Right lobe of liver (tissue), 4 donors: Measurements from ENCODE around the gene PDLIM5.
"Not testable (repeated sequence)": the region's sequence is repeated elsewhere in the genome, so short reads cannot be mapped to it uniquely, and the experiment has no call there.

Experiments used
- CTCF ChIP-seq, 4 donors: fragments of 200-600 bp in 3 of 4; fragments of 450-650 bp in 1 of 4; IDR thresholded peaks; one replicate each; pipeline versions ENCODE4 v1.5.1 to v1.8.0; 2016 to 2022; ENCODE audit warnings: antibody characterized with exemption in 4 of 4, mild to moderate bottlenecking in 2 of 4
- POLR2A ChIP-seq: fragments of 450-650 bp; IDR thresholded peaks from one replicate; pipeline ENCODE4 v1.6.1; 2017; ENCODE audit warnings: antibody characterized with exemption, mild to moderate bottlenecking
- donor health status: DM: no; HTN: no; CAD: no.
- donor health status: DM: no; HTN: no; CAD: no.
- donor health status: DM: no; HTN: yes; CAD: no.

GRCh38 chr4:94478805-94479204 is 27.1 kb downstream of the PDLIM5 start:
- not testable (repeated sequence) for TF ChIP-seq POLR2A; CTCF (IDR thresholded peaks at IDR 0.05)
